ENCODE data around the gene LSM12. TPM values are rescaled to one million over a fixed set of nuclear protein-coding genes. Genes with fewer than 3 reads are reported as not detected.
A peak's percentile ranks its signal among the peaks of the same experiment; 100 is the strongest.

LSM12 gene
- total RNA-seq, 2 donors from 2014 or later = 14.8 to 19.4 TPM

DNA sequence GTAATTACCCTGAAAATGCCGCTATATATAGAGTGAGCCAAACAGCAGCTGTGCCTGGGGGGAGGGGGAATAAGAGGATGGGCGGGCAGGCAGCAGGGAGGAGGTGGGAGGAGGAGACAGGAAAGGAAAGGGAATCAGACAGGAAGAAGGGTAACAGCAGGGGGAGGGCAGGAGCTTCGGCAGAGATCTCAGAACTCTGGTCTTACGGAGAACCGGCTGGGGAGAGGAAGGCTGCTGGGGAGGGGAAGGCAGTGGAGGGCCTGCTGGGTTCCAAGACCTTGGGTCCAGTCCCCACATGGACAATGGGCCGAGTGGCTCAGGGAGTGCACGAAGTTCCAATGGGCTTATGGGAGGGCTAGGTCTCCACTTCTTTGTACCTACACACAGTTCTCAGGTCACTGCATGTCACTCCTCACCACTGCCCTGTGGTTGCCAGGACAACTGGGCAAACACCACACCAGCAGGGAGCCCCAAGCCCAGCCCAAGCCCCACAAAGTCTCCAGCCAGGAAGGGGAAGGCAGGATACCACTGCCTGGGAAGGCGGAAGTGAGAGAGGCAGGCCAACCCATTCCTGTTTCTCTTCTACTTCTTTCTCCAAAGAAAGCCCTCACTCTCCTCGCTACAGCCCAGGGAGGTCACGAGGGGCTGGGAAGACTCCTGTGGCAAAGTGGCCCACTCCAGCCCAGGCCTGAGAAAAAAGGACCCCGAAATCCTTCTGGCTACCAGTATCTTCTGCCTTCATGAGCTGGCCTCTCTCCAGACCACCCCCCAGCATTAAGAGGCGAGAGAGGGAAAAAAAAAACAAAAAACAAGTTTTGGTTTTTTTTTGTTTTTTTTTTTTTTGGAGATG lies 29.4 kb upstream of the LSM12 start:
- Histone ChIP-seq H3K36me3 (replicated peaks in 1 of 2; ENCODE audit: insufficient read depth in 1 of 2, low read depth in 2 of 2) (peaks cover 4 to 16% of the 10 kb centered on the region in 2 donors), H3K9me3 (no peaks in the 10 kb centered on the region), H3K27me3 (no peaks in the 10 kb centered on the region), H3K4me3 (no peak overlapping the region), H3K27ac (peak overlapping the region in 2 of 4 donors; percentile 59 to 75), H3K4me1 (peaks cover 20% of the 10 kb centered on the region)
- intact Hi-C loops (cut with DNase I) = no loop called here
- DNase-seq = peak in 2 of 4 donors; percentile 31 to 52
- TF ChIP-seq, protein P1, sequence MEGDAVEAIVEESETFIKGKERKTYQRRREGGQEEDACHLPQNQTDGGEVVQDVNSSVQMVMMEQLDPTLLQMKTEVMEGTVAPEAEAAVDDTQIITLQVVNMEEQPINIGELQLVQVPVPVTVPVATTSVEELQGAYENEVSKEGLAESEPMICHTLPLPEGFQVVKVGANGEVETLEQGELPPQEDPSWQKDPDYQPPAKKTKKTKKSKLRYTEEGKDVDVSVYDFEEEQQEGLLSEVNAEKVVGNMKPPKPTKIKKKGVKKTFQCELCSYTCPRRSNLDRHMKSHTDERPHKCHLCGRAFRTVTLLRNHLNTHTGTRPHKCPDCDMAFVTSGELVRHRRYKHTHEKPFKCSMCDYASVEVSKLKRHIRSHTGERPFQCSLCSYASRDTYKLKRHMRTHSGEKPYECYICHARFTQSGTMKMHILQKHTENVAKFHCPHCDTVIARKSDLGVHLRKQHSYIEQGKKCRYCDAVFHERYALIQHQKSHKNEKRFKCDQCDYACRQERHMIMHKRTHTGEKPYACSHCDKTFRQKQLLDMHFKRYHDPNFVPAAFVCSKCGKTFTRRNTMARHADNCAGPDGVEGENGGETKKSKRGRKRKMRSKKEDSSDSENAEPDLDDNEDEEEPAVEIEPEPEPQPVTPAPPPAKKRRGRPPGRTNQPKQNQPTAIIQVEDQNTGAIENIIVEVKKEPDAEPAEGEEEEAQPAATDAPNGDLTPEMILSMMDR (IDR thresholded peaks at IDR 0.05) = no peak
- peak in 1 of 3 donors; percentile 28 for TF ChIP-seq POLR2A (IDR thresholded peaks at IDR 0.05)
- WGBS, 2 donors = 53 to 75% methylated on average over 10 to 12 of the region's 12 CpGs
- ATAC-seq = peak; percentile 25

- Histone ChIP-seq H3K27me3 (no peaks in the 10 kb centered on the region), H3K4me1 (peaks cover 20% of the 10 kb centered on the region), H3K36me3 (replicated peaks in 1 of 2; ENCODE audit: insufficient read depth in 1 of 2, low read depth in 2 of 2) (peaks cover 5 to 16% of the 10 kb centered on the region in 2 donors), H3K9me3 (no peaks in the 10 kb centered on the region), H3K4me3 (no peak overlapping the region), H3K27ac (peak overlapping the region in 2 of 4 donors; percentile 59 to 75)
- 38% methylated on average over 2 of the region's 2 CpGs for WGBS, 2 donors
- TF ChIP-seq, protein P1 (IDR thresholded peaks at IDR 0.05) = no peak
- no peak for TF ChIP-seq POLR2A (IDR thresholded peaks at IDR 0.05)
- DNase-seq = no peak
- no peak for ATAC-seq
- intact Hi-C loops (cut with DNase I) = no loop called here
These were observed 28.8 kb upstream of the LSM12 start for GRCh38 chr17:44095388-44095646.

DNA sequence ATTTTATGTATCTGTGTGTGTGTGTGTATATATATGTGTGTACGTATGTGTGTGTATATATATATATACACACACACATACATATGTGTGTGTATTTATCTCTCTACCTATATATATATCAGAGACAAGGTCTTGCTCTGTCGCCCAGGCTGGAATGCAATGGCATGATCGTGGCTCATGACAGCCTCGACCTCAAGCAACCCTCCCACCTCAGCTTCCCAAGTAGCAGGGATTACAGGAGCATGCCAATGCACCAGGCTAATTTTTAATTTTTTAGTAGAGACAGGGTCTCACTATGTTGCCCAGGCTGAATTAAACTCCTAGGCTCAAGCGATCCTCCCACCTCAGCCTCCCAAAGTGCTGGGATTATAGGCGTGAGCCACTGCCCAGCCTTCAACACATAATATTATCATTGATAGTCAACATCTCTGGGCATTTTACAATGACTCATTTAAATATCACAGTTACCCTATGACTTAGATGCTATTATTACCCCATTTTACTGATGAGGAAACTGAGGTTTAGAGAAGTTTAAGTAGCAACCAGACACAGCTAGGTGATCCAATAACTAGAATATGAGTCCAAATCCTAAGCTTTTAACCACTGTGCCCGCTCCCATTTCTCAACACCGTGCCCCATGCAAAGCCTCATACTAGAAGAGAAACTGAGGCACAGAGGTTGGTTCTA lies 28.4 kb upstream of the LSM12 start:
- DNase-seq = no peak
- H3K27ac ChIP-seq = peak overlapping the region in 2 of 4 donors; percentile 59 to 75
- TF ChIP-seq, protein P1 (IDR thresholded peaks at IDR 0.05) = no peak
- no peak for TF ChIP-seq POLR2A (IDR thresholded peaks at IDR 0.05)
- 87 to 92% methylated on average over 8 of the region's 8 CpGs for WGBS, 2 donors
- H3K27me3 ChIP-seq = no peaks in the 10 kb centered on the region
- H3K36me3 ChIP-seq (replicated peaks in 1 of 2; ENCODE audit: insufficient read depth in 1 of 2, low read depth in 2 of 2) = peaks cover 5 to 16% of the 10 kb centered on the region in 2 donors
- H3K4me3 ChIP-seq = no peak overlapping the region
- intact Hi-C loops (cut with DNase I) = no loop called here
- no peak for ATAC-seq
- peaks cover 20% of the 10 kb centered on the region for H3K4me1 ChIP-seq
- no peaks in the 10 kb centered on the region for H3K9me3 ChIP-seq

- DNase-seq (no peak), ATAC-seq (no peak)
- peaks cover 20% of the 10 kb centered on the region for H3K4me1 ChIP-seq
- intact Hi-C loops (cut with DNase I) = no loop called here
- no peaks in the 10 kb centered on the region for H3K9me3 ChIP-seq
- H3K4me3 ChIP-seq = no peak overlapping the region
- H3K27ac ChIP-seq = no peak overlapping the region
- TF ChIP-seq, protein P1 (IDR thresholded peaks at IDR 0.05) = no peak
- no peak for TF ChIP-seq POLR2A (IDR thresholded peaks at IDR 0.05)
- WGBS, 2 donors = 90 to 100% methylated on average over 2 to 21 of the region's 21 CpGs
- H3K27me3 ChIP-seq = no peaks in the 10 kb centered on the region
- H3K36me3 ChIP-seq (replicated peaks in 1 of 2; ENCODE audit: insufficient read depth in 1 of 2, low read depth in 2 of 2) = peaks cover 5 to 21% of the 10 kb centered on the region in 2 donors
These were observed 26.9 kb upstream of the LSM12 start for GRCh38 chr17:44093231-44093900.
